DMS 273 treated with DMSO at 0.1 percent for 48 hours (cell line): Measurements from ENCODE around the gene HS3ST6.
"Not testable (repeated sequence)": the region's sequence is repeated elsewhere in the genome, so short reads cannot be mapped to it uniquely, and the experiment has no call there.

Source experiments
- DNase-seq: peaks from one replicate; lab custom pipeline; 2025; lab: John Stamatoyannopoulos, UW

HS3ST6 gene

DNA sequence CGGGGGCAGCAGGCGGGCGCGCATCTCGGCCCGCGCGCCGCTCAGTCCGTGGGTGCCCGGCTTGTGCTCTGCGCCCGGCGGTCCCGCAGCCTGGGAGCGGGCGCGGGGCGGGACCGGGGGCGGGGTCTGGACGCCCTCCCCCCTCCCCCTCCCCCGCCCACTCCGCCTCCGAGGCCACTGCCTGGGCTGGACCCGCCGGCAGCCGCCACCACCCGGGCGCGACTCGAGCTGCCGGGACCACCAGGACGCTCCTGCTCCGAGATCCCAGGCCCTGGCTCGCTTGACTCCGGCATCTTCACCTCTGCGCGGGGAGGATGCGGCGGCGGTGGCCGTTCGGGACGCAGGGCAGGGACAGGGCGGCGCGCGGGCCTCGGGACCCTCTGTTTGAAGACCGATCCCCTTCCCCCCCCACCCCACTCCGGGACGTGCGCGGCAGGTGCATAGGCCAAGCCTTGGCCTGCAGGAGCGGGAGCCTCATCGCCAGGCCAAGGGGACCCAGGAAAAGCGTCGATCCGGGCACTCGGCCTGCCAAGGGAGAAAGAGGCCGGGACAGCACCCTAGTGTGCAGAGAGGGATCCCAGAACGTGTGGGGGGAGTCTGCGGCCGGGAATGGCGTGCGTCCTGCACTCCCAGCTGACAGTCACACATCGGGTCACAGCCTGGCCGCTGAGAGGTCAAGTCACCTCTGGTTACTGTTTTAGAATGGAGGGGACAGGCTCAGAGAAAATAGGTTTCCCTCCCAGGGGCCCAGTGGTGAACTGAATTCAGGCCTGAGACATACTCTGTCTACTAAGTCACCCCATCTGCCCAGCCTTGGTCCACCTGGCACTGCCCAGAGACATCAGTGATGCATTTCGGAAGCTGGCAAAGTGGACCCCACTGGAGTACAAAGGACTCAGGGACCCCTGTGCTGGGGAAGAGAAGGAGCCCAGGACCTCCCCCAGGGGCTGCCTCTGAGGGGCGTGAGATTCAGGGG lies at the start of gene HS3ST6:
TSS of gene HS3ST6 (minus strand) at position 65 of the 976 bp plus-strand sequence. CDS start 92 bp downstream, outside the sequence.
- no peak for DNase-seq

- no peak for DNase-seq
Measured at GRCh38 chr16:1966460-1966859, 48.2 kb upstream of the HS3ST6 start, which contains the start of gene RNF151. TSS of gene RNF151 (plus strand) at chr16:1966856. CDS start at chr16:1966882, 26 bp downstream.

DNA sequence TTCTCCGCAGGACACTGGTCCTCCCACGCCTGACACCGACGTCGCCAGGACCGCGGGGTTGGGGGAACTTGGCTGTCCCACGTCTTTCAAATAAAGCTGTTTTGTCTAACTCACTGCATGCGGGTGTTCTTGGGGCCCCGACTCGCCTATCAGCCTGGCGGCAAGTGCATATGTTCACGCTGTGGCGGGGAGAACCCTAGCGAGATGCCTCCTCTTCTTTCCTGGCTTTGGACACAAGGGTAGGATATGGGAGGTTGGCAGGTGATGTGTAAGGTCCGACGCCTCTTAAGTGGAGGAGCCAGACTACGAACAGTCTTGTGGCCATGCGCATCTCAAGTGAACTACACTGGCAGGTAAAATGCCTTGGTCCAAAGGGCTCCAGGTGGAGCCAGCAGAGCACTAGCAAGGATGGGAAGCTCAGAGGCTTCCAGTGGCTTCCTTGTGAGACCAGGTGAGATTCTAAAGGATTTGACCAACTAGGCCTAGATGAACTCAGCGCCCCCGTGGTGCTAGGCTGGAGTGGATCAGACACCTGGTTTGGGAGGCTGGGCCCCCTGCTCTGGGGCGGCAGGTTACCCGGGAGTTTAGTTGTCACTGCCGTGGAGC lies 47.3 kb upstream of the HS3ST6 start:
- no peak for DNase-seq

DNA sequence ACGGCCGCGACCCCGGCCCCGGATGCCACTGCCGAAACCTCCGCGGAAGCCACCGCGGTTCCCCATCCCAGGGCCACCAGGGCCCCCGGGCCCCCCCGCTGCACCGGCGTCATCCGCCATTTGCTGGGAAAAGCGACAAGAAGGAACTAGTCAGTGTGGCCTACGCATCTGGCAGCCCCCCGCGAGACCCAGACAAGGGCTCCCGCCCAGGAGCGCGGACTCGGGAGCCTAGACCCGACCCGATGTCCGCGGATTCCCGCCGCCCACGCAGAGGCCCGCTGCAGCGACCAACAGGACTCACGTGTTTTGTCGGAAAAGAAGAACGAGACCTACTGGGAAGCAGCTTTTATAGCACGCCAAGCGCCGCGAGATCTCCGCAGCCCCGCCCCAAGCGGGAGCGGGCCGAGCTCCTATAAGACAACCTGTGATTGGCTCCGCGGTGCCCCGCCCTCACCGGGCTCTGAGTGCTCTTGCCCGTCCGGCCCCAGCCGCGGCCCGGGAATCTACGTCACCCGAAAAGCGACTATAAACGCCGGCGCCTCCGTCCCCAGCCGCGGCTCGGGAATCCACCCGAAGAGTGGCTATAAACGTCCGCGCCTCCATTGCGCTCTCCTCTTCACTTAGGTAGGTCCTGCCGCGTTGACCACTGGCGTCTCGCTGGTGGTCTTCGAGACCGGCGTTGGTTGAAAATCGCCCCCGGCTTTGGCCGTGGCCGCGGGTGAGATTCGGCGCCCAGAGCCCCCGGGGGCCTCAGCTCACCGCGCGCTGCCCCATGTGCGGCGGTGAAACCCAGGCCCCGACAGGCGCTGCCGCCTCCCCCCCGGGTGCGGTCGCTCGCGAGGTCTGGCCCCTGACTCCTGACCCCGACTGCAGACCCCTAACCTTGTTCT lies 46.5 kb upstream of the HS3ST6 start, which contains the start of gene RPS2:
TSS of gene RPS2 (minus strand) at position 321 of the 890 bp plus-strand sequence. CDS start at position 120, 201 bp downstream.
- DNase-seq, result peak; percentile 94

DNA sequence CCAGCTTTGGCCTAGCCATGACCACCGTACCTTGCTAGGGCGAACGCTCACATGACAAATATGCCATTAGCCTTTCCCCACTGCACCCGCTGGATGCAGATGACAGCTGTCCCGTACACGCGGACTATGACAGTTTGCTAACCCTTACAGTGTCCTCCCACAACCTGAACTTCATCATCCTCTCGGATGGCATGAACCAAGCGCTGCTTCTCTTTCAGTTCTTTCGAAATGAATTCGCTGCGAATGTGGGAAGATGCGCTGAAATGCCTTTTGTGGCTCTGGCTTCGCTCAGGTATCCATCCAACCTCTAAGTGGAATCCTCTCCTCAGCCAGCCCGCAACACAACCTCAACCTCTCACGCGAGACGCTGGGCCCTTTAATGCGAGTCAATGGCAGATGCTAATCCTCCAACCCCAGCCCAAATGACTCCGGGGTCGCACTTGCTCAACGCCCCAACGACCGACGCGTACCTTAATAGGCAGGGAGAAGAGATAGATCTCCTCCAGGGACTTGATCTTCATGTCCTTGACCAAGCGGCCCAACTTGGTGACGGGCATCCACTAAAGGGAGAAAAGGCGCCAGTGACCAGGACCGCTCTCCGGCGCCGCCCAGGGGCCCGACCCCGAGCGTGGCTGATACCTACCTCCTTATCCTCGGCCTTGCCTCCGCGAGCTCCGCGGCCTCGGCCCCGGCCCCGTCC lies 45.7 kb upstream of the HS3ST6 start:
- no peak for DNase-seq

GRCh38 chr16:1962161-1963153 lies 44.2 kb upstream of the HS3ST6 start:
- DNase-seq, result not testable (repeated sequence)

GRCh38 chr16:1961651-1962067 lies 43.4 kb upstream of the HS3ST6 start:
- DNase-seq, result peak; percentile 70

DNA sequence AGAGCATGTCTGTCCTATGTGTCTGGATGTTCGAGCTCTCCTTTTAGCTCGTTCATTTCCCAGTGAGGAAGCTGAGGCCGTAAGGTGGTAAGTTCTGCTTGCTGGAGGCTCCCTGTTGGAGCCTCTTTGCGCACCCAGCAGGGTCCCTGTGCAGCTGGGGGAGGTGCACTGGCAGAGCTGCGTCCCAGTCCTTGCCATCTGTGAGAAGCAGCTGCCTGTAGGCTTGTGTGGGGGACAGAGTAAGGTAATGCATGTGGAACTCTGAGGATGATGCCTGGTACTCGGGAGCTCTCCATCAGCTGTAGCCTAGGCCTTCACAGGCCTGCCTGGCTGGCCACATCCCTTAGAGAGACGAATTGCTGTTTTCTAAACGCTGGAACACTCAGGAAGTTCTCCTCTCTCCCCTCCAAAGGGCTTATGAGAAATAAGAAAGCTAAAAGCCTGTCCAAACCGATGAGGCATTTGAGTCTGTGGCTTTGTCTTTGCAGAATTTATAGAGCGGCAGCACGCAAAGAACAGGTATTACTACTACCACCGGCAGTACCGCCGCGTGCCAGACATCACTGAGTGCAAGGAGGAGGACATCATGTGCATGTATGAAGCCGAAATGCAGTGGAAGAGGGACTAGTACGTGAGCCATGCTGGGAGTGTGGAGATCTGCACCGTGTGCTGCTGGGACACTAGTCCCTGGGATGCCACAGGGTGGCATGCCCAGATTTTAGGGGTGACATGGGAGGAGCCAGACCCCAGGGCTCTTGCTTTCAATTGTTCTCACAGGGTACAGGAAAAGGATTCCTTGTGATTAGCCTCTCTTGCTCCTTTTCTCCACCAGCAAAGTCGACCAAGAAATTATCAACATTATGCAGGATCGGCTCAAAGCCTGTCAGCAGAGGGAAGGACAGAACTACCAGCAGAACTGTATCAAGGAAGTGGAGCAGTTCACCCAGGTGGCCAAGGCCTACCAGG lies 42.7 kb upstream of the HS3ST6 start:
- peak; percentile 95 for DNase-seq

- DNase-seq, result peak; percentile 57
Measured at GRCh38 chr16:1959269-1960039, 41.2 kb upstream of the HS3ST6 start, which contains the start of gene NDUFB10. TSS of gene NDUFB10 (plus strand) at chr16:1959538. CDS start at chr16:1959625, 87 bp downstream.

GRCh38 chr16:1958715-1959268 lies 40.6 kb upstream of the HS3ST6 start:
- DNase-seq, result no peak

- DNase-seq, result not testable (repeated sequence)
Measured at GRCh38 chr16:1958143-1958491, 39.9 kb upstream of the HS3ST6 start.

- DNase-seq, result not testable (repeated sequence)
Measured at GRCh38 chr16:1957434-1958142, 39.4 kb upstream of the HS3ST6 start.

- no peak for DNase-seq
Measured at GRCh38 chr16:1953734-1954133, 35.5 kb upstream of the HS3ST6 start.

GRCh38 chr16:1950559-1950958 lies 32.3 kb upstream of the HS3ST6 start:
- no peak for DNase-seq

GRCh38 chr16:1950047-1950446 lies 31.8 kb upstream of the HS3ST6 start:
- DNase-seq, result no peak

- DNase-seq, result no peak
Measured at GRCh38 chr16:1949507-1949906, 31.3 kb upstream of the HS3ST6 start.

DNA sequence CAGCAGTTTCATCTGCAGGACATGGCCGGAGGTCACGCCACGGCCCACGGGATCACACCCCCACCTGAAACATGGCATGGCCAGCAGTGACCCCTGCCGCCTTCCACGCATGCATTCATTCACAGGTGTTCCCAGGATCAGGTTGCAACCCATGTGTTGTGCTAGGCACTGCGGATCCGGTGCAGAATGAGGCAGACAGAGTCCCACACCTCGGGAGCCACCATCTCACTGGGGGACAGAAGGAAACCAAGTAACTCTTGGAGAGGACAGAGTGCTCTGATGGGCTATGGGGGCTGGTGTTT lies 29.1 kb upstream of the HS3ST6 start:
- no peak for DNase-seq
